ENCODE data around the gene TTLL8. TPM values are rescaled to one million over a fixed set of nuclear protein-coding genes. Genes with fewer than 3 reads are reported as not detected.

The TTLL8 gene
- total RNA-seq, 1 experiment from 2014 or later: not detected

DNA sequence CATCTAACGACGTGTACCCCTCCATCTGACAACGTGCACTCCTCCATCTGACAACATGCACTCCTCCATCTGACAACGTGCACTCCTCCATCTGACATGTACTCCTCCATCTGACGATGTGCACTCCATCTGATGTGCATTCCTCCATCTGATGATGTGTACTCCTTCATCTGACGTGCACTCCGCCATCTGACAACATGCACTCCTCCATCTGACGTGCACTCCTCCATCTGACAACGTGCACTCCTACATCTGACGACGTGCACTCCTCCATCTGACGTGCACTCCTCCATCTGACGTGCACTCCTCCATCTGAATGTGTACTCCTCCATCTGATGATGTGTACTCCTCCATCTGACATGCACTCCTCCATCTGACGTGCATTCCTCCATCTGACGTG, 37.5 kb downstream of the TTLL8 start (continued):
- TF ChIP-seq, protein P1, sequence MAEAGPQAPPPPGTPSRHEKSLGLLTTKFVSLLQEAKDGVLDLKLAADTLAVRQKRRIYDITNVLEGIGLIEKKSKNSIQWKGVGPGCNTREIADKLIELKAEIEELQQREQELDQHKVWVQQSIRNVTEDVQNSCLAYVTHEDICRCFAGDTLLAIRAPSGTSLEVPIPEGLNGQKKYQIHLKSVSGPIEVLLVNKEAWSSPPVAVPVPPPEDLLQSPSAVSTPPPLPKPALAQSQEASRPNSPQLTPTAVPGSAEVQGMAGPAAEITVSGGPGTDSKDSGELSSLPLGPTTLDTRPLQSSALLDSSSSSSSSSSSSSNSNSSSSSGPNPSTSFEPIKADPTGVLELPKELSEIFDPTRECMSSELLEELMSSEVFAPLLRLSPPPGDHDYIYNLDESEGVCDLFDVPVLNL (CRISPR knock-in tag; IDR thresholded peaks at IDR 0.05; ENCODE audit: borderline replicate concordance, low read depth): no peak
- TF ChIP-seq FOXJ3 (CRISPR knock-in tag; IDR thresholded peaks at IDR 0.05; ENCODE audit: borderline replicate concordance): no peak
- TF ChIP-seq SMAD4 (CRISPR knock-in tag; IDR thresholded peaks at IDR 0.05): no peak

DNA sequence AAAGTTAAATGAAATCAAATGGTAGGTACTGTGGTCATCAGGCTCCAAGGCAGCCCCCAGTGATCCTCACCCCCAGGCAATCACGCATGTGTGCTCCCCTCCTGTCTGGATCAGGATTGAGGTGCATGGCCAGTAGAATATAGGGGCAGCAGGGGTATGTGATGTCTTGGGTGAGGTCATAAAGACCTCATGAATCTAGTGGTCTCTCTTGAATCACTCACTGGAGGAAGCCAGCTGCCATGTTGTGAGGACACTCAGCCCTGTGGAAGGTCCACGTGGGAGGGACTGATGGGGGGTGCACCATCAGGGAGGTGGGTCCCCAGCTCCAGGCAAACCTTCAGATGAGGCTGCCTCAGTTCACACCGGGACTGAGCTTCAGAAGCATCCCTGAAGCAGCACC, 38.8 kb downstream of the TTLL8 start:
- no peak for DNase-seq (ENCODE audit: low spot score)
- ChIA-PET POLR2A (no interaction called here), CTCF (no interaction called here)
- no peak overlapping the region for H3K4me3 Mint-ChIP-seq
- no peak overlapping the region for H3K27ac Mint-ChIP-seq
- H3K27me3 Mint-ChIP-seq (ENCODE audit: low read depth): peaks cover 31% of the 10 kb centered on the region
- peaks cover 4% of the 10 kb centered on the region; the same call in 1 of the 2 replicates for H3K9me3 Mint-ChIP-seq
- ATAC-seq: no peak
- H3K36me3 Mint-ChIP-seq: no peaks in the 10 kb centered on the region
- no peaks in the 10 kb centered on the region for H3K4me1 Mint-ChIP-seq
- TF ChIP-seq ZNF396 (CRISPR knock-in tag; IDR thresholded peaks at IDR 0.05; ENCODE audit: borderline replicate concordance) (no peak), ZNF423 (CRISPR knock-in tag; IDR thresholded peaks at IDR 0.05) (no peak), ZNF138 (CRISPR knock-in tag; conservative IDR thresholded peaks at IDR 0.05) (no peak), ELF4 (CRISPR knock-in tag; IDR thresholded peaks at IDR 0.05; ENCODE audit: low read depth) (no peak), OVOL2 (CRISPR knock-in tag; IDR thresholded peaks at IDR 0.05; ENCODE audit: borderline replicate concordance) (no peak), MYBL2 (CRISPR knock-in tag; IDR thresholded peaks at IDR 0.05) (no peak), ZBTB21 (CRISPR knock-in tag; IDR thresholded peaks at IDR 0.05; ENCODE audit: borderline replicate concordance) (no peak), FOXK1 (CRISPR knock-in tag; IDR thresholded peaks at IDR 0.05) (no peak), ZNF219 (CRISPR knock-in tag; IDR thresholded peaks at IDR 0.05; ENCODE audit: borderline replicate concordance) (no peak), NR2C2 (CRISPR knock-in tag; IDR thresholded peaks at IDR 0.05) (no peak)
- TF ChIP-seq, protein P2, sequence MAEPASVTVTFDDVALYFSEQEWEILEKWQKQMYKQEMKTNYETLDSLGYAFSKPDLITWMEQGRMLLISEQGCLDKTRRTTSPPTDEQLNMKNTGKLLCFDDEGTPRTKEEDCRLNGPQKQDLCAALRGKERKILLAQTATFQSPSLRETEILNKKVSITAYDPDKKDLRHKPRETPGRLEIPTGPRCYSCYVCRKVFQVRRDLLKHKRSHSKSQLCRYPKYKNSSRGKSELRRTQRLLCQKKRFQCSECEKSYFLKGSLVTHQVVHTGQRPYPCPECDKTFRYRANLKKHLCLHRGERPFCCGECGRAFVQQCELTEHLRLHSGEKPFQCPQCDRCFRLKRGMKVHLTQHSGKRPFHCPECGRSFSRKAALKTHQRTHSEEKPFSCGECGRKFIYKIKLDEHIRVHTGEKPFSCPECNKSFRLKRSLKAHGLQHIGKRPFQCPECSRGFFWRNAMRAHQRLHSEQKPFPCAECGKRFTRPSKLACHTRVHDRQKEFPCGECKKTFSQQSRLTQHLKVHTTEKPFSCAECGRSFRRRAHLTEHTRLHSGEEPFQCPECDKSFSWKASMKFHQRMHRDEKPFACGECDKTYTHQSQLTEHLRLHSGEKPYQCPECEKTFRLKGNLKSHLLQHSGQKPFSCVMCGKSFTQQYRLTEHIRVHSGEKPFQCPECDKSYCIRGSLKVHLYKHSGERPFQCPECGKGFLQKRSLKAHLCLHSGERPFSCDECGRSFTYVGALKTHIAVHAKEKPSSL (CRISPR knock-in tag; conservative IDR thresholded peaks at IDR 0.05): no peak
- TF ChIP-seq, protein P3, sequence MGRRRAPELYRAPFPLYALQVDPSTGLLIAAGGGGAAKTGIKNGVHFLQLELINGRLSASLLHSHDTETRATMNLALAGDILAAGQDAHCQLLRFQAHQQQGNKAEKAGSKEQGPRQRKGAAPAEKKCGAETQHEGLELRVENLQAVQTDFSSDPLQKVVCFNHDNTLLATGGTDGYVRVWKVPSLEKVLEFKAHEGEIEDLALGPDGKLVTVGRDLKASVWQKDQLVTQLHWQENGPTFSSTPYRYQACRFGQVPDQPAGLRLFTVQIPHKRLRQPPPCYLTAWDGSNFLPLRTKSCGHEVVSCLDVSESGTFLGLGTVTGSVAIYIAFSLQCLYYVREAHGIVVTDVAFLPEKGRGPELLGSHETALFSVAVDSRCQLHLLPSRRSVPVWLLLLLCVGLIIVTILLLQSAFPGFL (CRISPR knock-in tag; IDR thresholded peaks at IDR 0.05; ENCODE audit: borderline replicate concordance): no peak
- TF ChIP-seq, protein P4, sequence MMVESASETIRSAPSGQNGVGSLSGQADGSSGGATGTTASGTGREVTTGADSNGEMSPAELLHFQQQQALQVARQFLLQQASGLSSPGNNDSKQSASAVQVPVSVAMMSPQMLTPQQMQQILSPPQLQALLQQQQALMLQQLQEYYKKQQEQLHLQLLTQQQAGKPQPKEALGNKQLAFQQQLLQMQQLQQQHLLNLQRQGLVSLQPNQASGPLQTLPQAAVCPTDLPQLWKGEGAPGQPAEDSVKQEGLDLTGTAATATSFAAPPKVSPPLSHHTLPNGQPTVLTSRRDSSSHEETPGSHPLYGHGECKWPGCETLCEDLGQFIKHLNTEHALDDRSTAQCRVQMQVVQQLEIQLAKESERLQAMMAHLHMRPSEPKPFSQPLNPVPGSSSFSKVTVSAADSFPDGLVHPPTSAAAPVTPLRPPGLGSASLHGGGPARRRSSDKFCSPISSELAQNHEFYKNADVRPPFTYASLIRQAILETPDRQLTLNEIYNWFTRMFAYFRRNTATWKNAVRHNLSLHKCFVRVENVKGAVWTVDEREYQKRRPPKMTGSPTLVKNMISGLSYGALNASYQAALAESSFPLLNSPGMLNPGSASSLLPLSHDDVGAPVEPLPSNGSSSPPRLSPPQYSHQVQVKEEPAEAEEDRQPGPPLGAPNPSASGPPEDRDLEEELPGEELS (CRISPR knock-in tag; IDR thresholded peaks at IDR 0.05): no peak
- TF ChIP-seq, protein P5, sequence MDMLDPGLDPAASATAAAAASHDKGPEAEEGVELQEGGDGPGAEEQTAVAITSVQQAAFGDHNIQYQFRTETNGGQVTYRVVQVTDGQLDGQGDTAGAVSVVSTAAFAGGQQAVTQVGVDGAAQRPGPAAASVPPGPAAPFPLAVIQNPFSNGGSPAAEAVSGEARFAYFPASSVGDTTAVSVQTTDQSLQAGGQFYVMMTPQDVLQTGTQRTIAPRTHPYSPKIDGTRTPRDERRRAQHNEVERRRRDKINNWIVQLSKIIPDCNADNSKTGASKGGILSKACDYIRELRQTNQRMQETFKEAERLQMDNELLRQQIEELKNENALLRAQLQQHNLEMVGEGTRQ (CRISPR knock-in tag; IDR thresholded peaks at IDR 0.05): no peak
- TF ChIP-seq, protein P6, sequence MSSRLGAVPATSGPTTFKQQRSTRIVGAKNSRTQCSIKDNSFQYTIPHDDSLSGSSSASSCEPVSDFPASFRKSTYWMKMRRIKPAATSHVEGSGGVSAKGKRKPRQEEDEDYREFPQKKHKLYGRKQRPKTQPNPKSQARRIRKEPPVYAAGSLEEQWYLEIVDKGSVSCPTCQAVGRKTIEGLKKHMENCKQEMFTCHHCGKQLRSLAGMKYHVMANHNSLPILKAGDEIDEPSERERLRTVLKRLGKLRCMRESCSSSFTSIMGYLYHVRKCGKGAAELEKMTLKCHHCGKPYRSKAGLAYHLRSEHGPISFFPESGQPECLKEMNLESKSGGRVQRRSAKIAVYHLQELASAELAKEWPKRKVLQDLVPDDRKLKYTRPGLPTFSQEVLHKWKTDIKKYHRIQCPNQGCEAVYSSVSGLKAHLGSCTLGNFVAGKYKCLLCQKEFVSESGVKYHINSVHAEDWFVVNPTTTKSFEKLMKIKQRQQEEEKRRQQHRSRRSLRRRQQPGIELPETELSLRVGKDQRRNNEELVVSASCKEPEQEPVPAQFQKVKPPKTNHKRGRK (CRISPR knock-in tag; IDR thresholded peaks at IDR 0.05; ENCODE audit: borderline replicate concordance): no peak
- TF ChIP-seq, protein P7, sequence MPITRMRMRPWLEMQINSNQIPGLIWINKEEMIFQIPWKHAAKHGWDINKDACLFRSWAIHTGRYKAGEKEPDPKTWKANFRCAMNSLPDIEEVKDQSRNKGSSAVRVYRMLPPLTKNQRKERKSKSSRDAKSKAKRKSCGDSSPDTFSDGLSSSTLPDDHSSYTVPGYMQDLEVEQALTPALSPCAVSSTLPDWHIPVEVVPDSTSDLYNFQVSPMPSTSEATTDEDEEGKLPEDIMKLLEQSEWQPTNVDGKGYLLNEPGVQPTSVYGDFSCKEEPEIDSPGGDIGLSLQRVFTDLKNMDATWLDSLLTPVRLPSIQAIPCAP (CRISPR knock-in tag; IDR thresholded peaks at IDR 0.05): no peak
- TF ChIP-seq, protein P8, sequence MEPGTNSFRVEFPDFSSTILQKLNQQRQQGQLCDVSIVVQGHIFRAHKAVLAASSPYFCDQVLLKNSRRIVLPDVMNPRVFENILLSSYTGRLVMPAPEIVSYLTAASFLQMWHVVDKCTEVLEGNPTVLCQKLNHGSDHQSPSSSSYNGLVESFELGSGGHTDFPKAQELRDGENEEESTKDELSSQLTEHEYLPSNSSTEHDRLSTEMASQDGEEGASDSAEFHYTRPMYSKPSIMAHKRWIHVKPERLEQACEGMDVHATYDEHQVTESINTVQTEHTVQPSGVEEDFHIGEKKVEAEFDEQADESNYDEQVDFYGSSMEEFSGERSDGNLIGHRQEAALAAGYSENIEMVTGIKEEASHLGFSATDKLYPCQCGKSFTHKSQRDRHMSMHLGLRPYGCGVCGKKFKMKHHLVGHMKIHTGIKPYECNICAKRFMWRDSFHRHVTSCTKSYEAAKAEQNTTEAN (CRISPR knock-in tag; IDR thresholded peaks at IDR 0.05): no peak
- TF ChIP-seq, protein P9, sequence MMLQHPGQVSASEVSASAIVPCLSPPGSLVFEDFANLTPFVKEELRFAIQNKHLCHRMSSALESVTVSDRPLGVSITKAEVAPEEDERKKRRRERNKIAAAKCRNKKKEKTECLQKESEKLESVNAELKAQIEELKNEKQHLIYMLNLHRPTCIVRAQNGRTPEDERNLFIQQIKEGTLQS (CRISPR knock-in tag; conservative IDR thresholded peaks at IDR 0.05): no peak
- TF ChIP-seq, protein P10, sequence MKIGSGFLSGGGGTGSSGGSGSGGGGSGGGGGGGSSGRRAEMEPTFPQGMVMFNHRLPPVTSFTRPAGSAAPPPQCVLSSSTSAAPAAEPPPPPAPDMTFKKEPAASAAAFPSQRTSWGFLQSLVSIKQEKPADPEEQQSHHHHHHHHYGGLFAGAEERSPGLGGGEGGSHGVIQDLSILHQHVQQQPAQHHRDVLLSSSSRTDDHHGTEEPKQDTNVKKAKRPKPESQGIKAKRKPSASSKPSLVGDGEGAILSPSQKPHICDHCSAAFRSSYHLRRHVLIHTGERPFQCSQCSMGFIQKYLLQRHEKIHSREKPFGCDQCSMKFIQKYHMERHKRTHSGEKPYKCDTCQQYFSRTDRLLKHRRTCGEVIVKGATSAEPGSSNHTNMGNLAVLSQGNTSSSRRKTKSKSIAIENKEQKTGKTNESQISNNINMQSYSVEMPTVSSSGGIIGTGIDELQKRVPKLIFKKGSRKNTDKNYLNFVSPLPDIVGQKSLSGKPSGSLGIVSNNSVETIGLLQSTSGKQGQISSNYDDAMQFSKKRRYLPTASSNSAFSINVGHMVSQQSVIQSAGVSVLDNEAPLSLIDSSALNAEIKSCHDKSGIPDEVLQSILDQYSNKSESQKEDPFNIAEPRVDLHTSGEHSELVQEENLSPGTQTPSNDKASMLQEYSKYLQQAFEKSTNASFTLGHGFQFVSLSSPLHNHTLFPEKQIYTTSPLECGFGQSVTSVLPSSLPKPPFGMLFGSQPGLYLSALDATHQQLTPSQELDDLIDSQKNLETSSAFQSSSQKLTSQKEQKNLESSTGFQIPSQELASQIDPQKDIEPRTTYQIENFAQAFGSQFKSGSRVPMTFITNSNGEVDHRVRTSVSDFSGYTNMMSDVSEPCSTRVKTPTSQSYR (CRISPR knock-in tag; IDR thresholded peaks at IDR 0.05): no peak

Measured in WTC11 (cell line).